ENCODE data around the gene CYP39A1.

DNA sequence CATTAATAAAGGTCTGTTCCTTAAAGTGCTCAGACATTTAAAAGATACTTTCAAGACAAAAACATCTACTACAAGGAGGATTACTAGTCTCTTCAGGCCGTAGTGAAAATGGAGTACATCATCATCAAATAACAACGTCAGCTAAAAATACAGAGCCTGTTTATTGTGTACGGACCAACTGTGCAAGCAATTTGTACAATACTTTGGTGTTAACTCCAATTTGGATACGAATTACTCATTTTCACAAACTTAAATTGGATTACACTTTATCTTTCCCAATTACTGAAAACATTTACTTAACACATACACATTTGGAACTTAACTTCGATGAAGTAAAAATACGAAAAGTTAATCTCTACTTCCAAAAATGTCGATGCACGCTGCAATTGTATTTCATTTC, 802 bp downstream of the CYP39A1 start:
- no peak for TF ChIP-seq POLR2AphosphoS5 (IDR thresholded peaks at IDR 0.05)
- TF ChIP-seq EP300 (IDR thresholded peaks at IDR 0.05), result no peak

All from stomach (tissue), 4 donors.